Measurements from ENCODE around the gene DNA2.
A peak's percentile ranks its signal among the peaks of the same experiment; 100 is the strongest.

DNA2 gene

GRCh38 chr10:68442971-68443370, 28.8 kb downstream of the DNA2 start:
- no peak for DNase-seq (ENCODE audit: low read depth in 2 of 2)

GRCh38 chr10:68440898-68441297, 30.9 kb downstream of the DNA2 start:
- no peak for DNase-seq (ENCODE audit: low read depth in 2 of 2)

DNA sequence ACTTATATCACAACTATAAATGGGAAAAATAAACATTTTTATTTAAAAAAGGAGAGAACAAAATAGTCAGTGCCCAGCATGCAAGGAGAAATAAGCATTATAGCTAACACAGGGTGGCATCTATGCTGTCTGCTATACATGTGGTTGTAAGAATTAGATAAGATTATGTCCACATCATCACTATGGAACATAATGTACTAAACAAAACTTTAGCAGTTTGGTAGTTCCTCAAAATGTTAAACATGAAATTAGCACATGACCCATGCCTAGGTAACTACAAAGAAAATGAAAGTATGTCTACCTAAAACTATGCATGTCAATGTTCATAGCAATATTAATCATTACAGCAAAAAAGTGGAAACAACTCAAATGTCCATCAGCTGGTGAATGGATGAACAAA, 36.0 kb downstream of the DNA2 start:
- DNase-seq (ENCODE audit: low read depth in 2 of 2): no peak

DNA sequence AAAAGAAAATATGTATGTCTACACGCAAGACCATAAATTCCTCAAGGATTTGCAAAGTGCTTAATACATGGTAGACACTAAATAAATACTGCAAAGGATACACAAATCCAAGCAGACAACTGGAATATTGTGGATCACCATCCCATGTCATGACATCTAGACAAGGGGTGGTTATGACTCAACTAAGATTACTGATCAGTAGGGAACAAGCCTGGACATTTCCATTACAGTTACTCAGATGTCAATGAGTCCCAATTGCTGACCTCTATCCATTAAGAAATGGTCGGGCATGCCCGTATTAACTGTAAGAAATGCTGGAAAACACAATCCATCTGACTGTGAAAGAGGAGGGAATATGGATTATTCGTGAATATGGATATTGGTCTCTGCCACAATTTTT, 37.1 kb downstream of the DNA2 start:
- no peak for DNase-seq (ENCODE audit: low read depth in 2 of 2)

- DNase-seq (ENCODE audit: low read depth in 2 of 2): no peak
Measured at GRCh38 chr10:68428396-68429104, 43.2 kb downstream of the DNA2 start.

- DNase-seq (ENCODE audit: low read depth in 2 of 2): no peak
Measured at GRCh38 chr10:68424454-68425014, 47.2 kb downstream of the DNA2 start.

GRCh38 chr10:68423522-68423921, 48.3 kb downstream of the DNA2 start:
- DNase-seq (ENCODE audit: low read depth in 2 of 2): peak; percentile 3 to 34

DNA sequence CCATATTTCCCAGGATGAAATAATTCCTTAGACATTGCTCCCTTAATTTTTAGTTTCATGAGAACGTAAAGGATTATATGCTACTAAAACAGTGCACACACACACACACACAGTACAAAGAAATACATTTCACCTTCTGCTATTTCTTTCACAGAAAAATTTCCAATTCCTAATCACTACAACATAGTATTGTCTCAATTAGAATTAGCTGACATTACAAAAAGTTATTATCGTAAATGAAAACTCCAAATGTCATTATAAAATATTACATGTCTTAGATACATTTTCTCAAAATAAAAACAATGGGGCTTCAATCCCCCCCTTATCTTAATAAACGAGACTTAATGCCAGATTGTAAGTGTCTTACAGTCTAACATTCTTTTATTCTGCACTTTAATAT, 52.4 kb downstream of the DNA2 start:
- no peak for DNase-seq (ENCODE audit: low read depth in 2 of 2)

GRCh38 chr10:68408898-68409518, 62.8 kb downstream of the DNA2 start:
- no peak for DNase-seq (ENCODE audit: low read depth in 2 of 2)

GRCh38 chr10:68406815-68407548, 64.8 kb downstream of the DNA2 start, which contains the start of gene RUFY2:
TSS of gene RUFY2 (minus strand) at chr10:68407277. CDS start at chr10:68407189, 88 bp downstream.
- DNase-seq (ENCODE audit: low read depth in 2 of 2): peak; percentile 57 to 67

DNA sequence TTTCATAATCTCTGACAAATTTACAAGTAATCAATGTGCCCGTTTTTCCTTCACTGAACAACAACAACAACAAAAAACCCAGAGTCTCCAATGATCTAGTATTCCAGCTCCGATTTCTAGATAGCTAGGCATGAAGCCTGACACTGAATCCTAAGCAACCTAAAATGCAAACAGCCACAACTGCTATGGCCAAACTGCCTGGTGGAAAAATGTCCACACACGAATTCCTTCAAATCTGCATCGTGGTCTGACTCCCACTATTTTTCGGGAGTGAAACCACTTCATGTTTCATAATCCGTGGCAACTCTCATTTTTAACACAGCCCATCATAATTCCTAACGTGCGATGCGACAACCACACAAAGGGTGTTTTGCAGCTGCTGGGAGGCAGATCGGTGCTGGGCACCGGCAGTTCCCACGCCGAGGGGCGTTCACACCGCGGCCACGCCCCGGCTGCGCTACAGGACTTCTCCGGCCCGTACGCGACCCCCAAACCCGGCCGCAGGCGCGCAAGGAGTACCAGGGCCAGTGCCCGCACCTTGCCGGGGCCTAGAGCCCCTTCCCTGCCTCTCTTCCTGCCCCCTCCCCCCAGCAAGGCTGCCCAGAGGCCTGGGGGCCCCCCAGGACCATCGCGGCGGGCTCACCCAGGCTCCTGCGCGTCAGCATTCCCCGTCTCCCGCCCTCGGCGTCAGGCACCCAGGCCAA, 65.5 kb downstream of the DNA2 start:
- DNase-seq (ENCODE audit: low read depth in 2 of 2): no peak

GRCh38 chr10:68403701-68404100, 68.1 kb downstream of the DNA2 start:
- DNase-seq (ENCODE audit: low read depth in 2 of 2): no peak

DNA sequence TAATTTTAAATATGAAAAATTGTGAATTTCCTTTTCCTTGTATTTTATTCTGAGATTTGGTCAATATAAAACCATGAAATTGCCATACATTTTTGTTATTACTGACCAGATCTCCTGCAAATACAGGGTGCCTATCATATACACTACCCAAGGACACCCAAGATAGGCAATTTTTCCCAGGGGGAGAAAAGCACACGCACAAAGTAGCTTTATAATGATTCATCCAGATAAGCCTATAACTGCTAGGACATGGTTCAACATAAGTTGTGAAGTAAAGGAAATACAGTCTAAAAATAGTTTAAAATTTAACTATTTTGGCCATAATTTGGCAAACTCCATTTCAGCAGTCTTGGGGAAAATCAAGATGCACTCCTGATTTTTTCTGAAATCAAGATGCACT, 69.5 kb downstream of the DNA2 start:
- DNase-seq (ENCODE audit: low read depth in 2 of 2): no peak

DNA sequence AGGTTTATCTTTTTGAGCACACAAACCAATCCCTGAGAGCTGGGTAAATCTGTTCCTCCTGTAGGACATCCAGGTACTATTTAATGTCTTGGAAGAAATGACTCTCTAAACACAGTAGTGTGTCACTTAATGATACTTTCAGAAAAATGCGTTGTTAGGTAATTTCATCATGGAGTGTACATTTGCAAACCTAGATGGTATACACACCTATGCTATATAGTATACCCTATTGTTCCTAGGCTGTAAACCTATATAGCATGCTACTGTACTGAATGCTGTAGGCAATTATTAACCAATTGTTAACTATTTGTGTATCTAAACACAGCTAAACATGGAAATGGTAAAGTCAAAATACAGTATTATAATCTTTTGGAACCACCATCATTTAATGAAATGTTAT, 74.8 kb downstream of the DNA2 start:
- no peak for DNase-seq (ENCODE audit: low read depth in 2 of 2)

- DNase-seq (ENCODE audit: low read depth in 2 of 2): no peak
Measured at GRCh38 chr10:68385740-68386139, 86.0 kb downstream of the DNA2 start.

DNA sequence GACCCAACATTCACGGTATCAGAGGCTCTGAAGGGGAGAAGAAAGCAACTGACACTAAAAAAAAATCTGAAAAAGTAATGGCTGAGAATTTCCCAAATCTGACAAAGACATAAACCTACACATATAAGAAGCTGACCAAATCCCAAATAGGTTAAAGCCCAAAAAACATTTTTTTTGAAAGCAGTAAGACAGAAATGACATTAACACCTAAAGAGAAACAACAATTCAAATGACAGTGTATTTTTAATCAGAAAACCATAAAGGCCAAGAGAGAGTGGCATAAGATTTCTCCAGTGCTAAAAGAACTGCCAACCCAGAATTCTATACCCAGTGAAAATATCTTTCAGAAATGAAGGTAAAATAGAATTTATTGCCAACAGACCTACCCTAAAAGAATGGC, 100.2 kb downstream of the DNA2 start:
- no peak for DNase-seq (ENCODE audit: low read depth in 2 of 2)

GRCh38 chr10:68367121-68367520, 104.7 kb downstream of the DNA2 start:
- DNase-seq (ENCODE audit: low read depth in 2 of 2): no peak

- no peak for DNase-seq (ENCODE audit: low read depth in 2 of 2)
Measured at GRCh38 chr10:68366600-68366999, 105.2 kb downstream of the DNA2 start.

DNA sequence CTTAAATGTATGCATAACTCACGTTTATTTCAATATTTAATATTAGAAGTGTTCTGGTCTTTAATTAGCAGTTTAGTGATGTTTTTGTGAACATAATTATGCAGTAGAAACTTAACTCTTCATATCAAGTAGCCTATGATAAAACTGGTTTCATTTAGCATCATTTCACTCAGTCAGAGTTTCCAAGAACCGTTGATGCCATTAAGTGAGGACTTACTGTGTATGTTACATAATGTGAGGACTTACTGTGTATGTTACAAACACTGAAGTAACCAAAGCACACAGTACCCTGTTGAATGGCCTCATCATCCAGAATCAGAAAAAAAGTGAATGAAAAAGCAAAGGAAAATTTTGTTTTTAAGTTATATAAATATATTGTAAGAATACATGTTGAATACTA, 106.2 kb downstream of the DNA2 start:
- DNase-seq (ENCODE audit: low read depth in 2 of 2): no peak

- no peak for DNase-seq (ENCODE audit: low read depth in 2 of 2)
Measured at GRCh38 chr10:68364101-68364886, 107.5 kb downstream of the DNA2 start.

All from stimulated activated CD8-positive, alpha-beta memory T cell treated with anti-CD3 and anti-CD28 coated beads, Interleukin-15, amount 100 ng/mL, for 4 hours (primary cell).